Mesodermal cell (in vitro differentiated cells): ENCODE results near the gene MYOZ1.
"Not testable (repeated sequence)": the region's sequence is repeated elsewhere in the genome, so short reads cannot be mapped to it uniquely, and the experiment has no call there.

Source experiments
- H3K27ac ChIP-seq: 2 replicates; pipeline ENCODE4 v1.7.0; 2013; ENCODE audit warnings: mild to moderate bottlenecking, low read depth, low read length, moderate library complexity; ENCODE audit not compliant: severe bottlenecking
- H3K36me3 ChIP-seq: 2 replicates; pipeline ENCODE4 v1.7.1; 2013; ENCODE audit warnings: mild to moderate bottlenecking, low read length, moderate library complexity; ENCODE audit not compliant: control insufficient read depth, insufficient read depth
- H3K4me1 ChIP-seq: one replicate; pipeline ENCODE4 v1.7.1; 2013; ENCODE audit warnings: mild to moderate bottlenecking, low read length; ENCODE audit not compliant: insufficient read depth, control insufficient read depth, poor library complexity, severe bottlenecking
- H3K4me3 ChIP-seq: 2 replicates; pipeline ENCODE4 v1.7.0; 2013; ENCODE audit warnings: low read length, control low read depth, mild to moderate bottlenecking; ENCODE audit not compliant: insufficient read depth, poor library complexity, severe bottlenecking; ENCODE audit errors: extremely low read depth
- H3K9me3 ChIP-seq: 2 replicates; pipeline ENCODE4 v1.7.1; 2013; ENCODE audit warnings: mild to moderate bottlenecking, low read length, moderate library complexity; ENCODE audit not compliant: control insufficient read depth
- WGBS, 2 experiments: methylation state at CpG; one replicate each; pipeline ENCODE4 v1.1.5; 2013; ENCODE audit warnings: missing lambda C conversion rate in 2 of 2; ENCODE audit not compliant: insufficient coverage in 2 of 2; 5-methylcytosine and 5-hydroxymethylcytosine counted together

MYOZ1 gene

GRCh38 chr10:73627300-73627699, 14.0 kb downstream of the MYOZ1 start:
- Histone ChIP-seq H3K4me1 (peaks cover 9% of the 10 kb centered on the region), H3K27ac (no peak overlapping the region), H3K9me3 (no peaks in the 10 kb centered on the region), H3K36me3 (no peaks in the 10 kb centered on the region), H3K4me3 (no peak overlapping the region)
- WGBS, 2 experiments = 90 to 100% methylated on average over 1 to 3 of the region's 6 CpGs

- Histone ChIP-seq H3K27ac (peak overlapping the region; percentile 92), H3K4me1 (peaks cover 9% of the 10 kb centered on the region), H3K36me3 (no peaks in the 10 kb centered on the region), H3K9me3 (no peaks in the 10 kb centered on the region), H3K4me3 (peak overlapping the region; percentile 99)
- WGBS, 2 experiments = 1 to 8% methylated on average over 29 to 30 of the region's 42 CpGs
Observed at GRCh38 chr10:73625884-73626752, 15.2 kb downstream of the MYOZ1 start.

GRCh38 chr10:73625004-73625883, 16.0 kb downstream of the MYOZ1 start:
- H3K27ac ChIP-seq = peak overlapping the region; percentile 92
- WGBS, 2 experiments = 0% methylated on average over 29 to 34 of the region's 46 CpGs

GRCh38 chr10:73623056-73623455, 18.2 kb downstream of the MYOZ1 start:
- no peak overlapping the region for H3K27ac ChIP-seq
- H3K4me3 ChIP-seq = no peak overlapping the region
- H3K9me3 ChIP-seq = no peaks in the 10 kb centered on the region
- 93 to 100% methylated on average over 3 to 4 of the region's 4 CpGs for WGBS, 2 experiments
- H3K4me1 ChIP-seq = peaks cover 9% of the 10 kb centered on the region
- H3K36me3 ChIP-seq = no peaks in the 10 kb centered on the region

More at GRCh38 chr10:73625004-73625883, 16.0 kb downstream of the MYOZ1 start:
- Histone ChIP-seq H3K4me1 (peaks cover 9% of the 10 kb centered on the region), H3K9me3 (no peaks in the 10 kb centered on the region), H3K4me3 (peak overlapping the region; percentile 99), H3K36me3 (no peaks in the 10 kb centered on the region)

DNA sequence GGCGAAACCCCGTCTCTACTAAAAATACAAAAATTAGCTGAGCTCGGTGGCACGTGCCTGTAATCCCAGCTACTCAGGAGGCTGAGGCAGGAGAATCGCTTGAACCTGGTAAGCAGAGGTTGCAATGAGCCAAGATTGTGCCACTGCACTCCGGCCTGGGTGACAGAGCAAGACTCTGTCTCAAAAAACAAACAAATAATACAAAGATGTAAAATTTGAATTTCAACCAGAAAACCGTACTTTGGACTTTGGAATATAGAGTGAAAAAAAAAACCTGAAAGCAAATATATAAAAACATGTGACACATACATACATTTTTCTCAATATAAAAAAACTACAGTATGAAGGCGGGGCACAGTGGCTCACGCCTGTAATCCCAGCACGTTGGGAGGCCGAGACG, 20.3 kb downstream of the MYOZ1 start:
- H3K36me3 ChIP-seq, H3K27ac ChIP-seq, H3K4me3 ChIP-seq, H3K9me3 ChIP-seq, H3K4me1 ChIP-seq: not testable (repeated sequence)
- 95 to 100% methylated on average over 5 to 10 of the region's 12 CpGs for WGBS, 2 experiments

DNA sequence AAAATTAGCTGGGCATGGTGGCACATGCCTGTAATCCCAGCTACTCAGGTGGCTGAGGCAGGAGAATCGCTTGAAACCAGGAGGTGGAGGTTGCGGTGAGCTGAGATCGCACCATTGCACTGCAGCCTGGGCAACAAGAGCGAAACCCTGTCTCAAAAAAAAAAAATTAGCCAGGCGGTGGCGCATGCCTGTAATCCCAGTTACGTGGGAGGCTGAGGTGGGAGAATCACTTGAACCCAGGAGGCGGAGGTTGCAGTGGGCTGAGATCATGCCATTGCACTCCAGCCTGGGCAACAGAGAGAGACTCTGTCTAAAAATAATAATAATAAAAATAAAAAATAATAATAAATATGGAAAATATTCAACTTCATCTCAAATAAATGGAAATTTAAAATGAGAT, 24.1 kb downstream of the MYOZ1 start:
- H3K27ac ChIP-seq, H3K9me3 ChIP-seq, H3K36me3 ChIP-seq, H3K4me1 ChIP-seq, H3K4me3 ChIP-seq: not testable (repeated sequence)
- WGBS, 2 experiments = 97 to 98% methylated on average over 8 of the region's 8 CpGs

DNA sequence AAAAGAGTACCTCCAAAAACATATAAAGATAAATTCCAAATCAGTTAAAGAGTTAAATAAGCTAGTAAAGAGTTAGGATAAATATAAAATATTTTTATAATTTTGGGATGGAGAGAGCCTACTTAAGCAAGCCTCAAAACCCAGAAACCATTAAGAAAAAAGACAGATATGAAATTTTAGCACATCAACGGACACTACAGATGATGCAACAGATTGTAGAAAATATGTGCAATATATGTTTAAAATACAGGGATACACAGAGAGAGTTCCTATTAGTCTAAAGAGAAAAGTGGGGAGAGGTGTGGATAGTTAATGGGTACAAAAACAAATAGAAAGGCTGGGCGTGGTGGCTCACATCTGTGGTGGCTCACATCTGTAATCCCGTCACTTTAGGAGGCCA, 26.6 kb downstream of the MYOZ1 start:
- Histone ChIP-seq H3K4me1 (no peaks in the 10 kb centered on the region), H3K27ac (no peak overlapping the region), H3K9me3 (no peaks in the 10 kb centered on the region), H3K36me3 (peaks cover 6% of the 10 kb centered on the region), H3K4me3 (no peak overlapping the region)
- WGBS, 2 experiments = 88 to 93% methylated on average over 2 of the region's 3 CpGs

- Histone ChIP-seq H3K9me3 (no peaks in the 10 kb centered on the region), H3K27ac (no peak overlapping the region), H3K4me1 (no peaks in the 10 kb centered on the region), H3K4me3 (no peak overlapping the region), H3K36me3 (peaks cover 8% of the 10 kb centered on the region)
- 89 to 92% methylated on average over 4 of the region's 4 CpGs for WGBS, 2 experiments
Observed at GRCh38 chr10:73609116-73609515, 32.2 kb downstream of the MYOZ1 start.

DNA sequence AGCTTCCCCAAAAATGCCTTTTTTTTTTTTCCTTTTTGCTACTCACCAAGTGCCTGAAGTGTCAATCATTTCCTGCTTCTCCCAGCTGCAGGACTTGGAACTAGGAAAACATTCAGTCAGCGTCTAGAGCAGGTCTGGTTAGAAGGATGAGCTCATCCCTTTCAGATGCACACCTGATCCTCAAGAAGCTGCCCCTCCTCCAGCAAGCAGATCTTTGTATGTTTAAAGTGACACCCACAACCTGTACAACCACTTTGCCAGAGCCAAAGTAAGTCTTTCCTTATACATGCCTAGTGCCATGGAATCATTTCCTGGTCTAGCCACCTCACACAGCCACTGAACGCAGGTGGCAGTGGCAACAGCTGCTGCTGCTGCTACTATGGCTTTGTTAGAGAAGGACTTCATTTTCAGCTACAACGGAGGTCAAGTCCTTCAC, 39.8 kb downstream of the MYOZ1 start:
- no peak overlapping the region for H3K4me3 ChIP-seq
- 52 to 67% methylated on average over 2 to 3 of the region's 3 CpGs for WGBS, 2 experiments
- H3K9me3 ChIP-seq = no peaks in the 10 kb centered on the region
- H3K4me1 ChIP-seq = peaks cover 8% of the 10 kb centered on the region
- H3K36me3 ChIP-seq = peaks cover 3% of the 10 kb centered on the region
- peak overlapping the region; percentile 26 for H3K27ac ChIP-seq

DNA sequence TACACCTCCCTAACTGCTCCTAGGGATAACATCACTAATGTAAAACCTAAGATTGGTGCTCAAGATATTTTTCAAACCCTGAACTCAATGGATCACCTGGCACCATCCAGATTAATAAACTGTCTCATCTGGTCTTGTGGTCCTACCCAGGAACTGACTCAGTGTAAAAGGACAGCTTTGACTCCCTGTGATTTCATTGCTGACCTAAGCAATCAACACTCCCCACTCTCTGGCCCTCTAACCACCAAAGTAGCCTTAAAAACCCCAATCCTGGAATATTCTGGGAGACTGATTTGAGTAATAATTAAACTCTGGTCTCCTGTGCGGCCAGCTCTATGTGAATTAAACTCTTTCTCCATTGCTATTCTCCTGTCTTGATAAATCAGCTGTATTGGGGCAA, 43.9 kb downstream of the MYOZ1 start:
- no CpG with 5 or more reads among the region's 1 CpG for WGBS, 2 experiments
- Histone ChIP-seq H3K36me3 (no peaks in the 10 kb centered on the region), H3K4me1 (peaks cover 8% of the 10 kb centered on the region), H3K27ac (no peak overlapping the region), H3K4me3 (no peak overlapping the region), H3K9me3 (no peaks in the 10 kb centered on the region)
